ENCODE data around the gene KBTBD13. TPM values are rescaled to one million over a fixed set of nuclear protein-coding genes. Genes with fewer than 3 reads are reported as not detected.
A peak's percentile ranks its signal among the peaks of the same experiment; 100 is the strongest.

The KBTBD13 gene
- total RNA-seq, 2 experiments from 2014 or later: not detected

- Mint-ChIP-seq H3K36me3 (ENCODE audit: low read depth) (no peaks in the 10 kb centered on the region), H3K4me3 (no peak overlapping the region), H3K27ac (no peak overlapping the region), H3K9me3 (no peaks in the 10 kb centered on the region), H3K27me3 (peaks cover 10% of the 10 kb centered on the region), H3K4me1 (ENCODE audit: low read depth) (peaks cover 11% of the 10 kb centered on the region)
- ChIA-PET POLR2A (no interaction called here), CTCF (interaction anchor here (1.3 kb wide), 1 partner anchor 11 kb away, joined by 3 read pairs; no protein-coding TSS in a partner anchor)
- ATAC-seq (ENCODE audit: poor library complexity) (no peak), DNase-seq (peak in 2 of 14 experiments; percentile 8 to 21)
- Histone ChIP-seq H3K4me3 (ENCODE audit: low read length) (no peak overlapping the region), H3K27me3 (ENCODE audit: control insufficient read depth in 1 of 2, insufficient read depth in 2 of 2, low read length in 2 of 2) (no peaks in the 10 kb centered on the region), H3K36me3 (ENCODE audit: insufficient read depth, low read length) (no peaks in the 10 kb centered on the region), H3K27ac (ENCODE audit: low read depth in 1 of 2, low read length in 2 of 2) (no peak overlapping the region), H3K9me3 (ENCODE audit: control insufficient read depth in 1 of 2, insufficient read depth in 1 of 2, low read length in 2 of 2) (no peaks in the 10 kb centered on the region), H3K4me1 (ENCODE audit: insufficient read depth, low read length) (peaks cover 11% of the 10 kb centered on the region)
- no peak for TF ChIP-seq CTCF (IDR thresholded peaks at IDR 0.05)
- intact Hi-C loops (cut with DNase I, micrococcal nuclease): no loop called here
Observed at GRCh38 chr15:65085990-65086679, 9.6 kb downstream of the KBTBD13 start.

- no peaks in the 10 kb centered on the region for H3K36me3 ChIP-seq (ENCODE audit: insufficient read depth, low read length)
- peaks cover 10% of the 10 kb centered on the region for H3K4me1 ChIP-seq (ENCODE audit: insufficient read depth, low read length)
- Mint-ChIP-seq H3K9me3 (no peaks in the 10 kb centered on the region), H3K27me3 (peaks cover 10% of the 10 kb centered on the region), H3K27ac (no peak overlapping the region), H3K4me1 (ENCODE audit: low read depth) (peaks cover 11% of the 10 kb centered on the region), H3K4me3 (no peak overlapping the region), H3K36me3 (ENCODE audit: low read depth) (no peaks in the 10 kb centered on the region)
- no peaks in the 10 kb centered on the region for H3K9me3 ChIP-seq (ENCODE audit: control insufficient read depth in 1 of 2, insufficient read depth in 1 of 2, low read length in 2 of 2)
- ChIA-PET POLR2A (no interaction called here), CTCF (interaction anchor here (1.2 to 1.3 kb wide), 2 partner anchors 12 to 53 kb away, joined by 3 read pairs; no protein-coding TSS in a partner anchor)
- no peak for TF ChIP-seq CTCF (IDR thresholded peaks at IDR 0.05)
- no peak overlapping the region for H3K27ac ChIP-seq (ENCODE audit: low read depth in 1 of 2, low read length in 2 of 2)
- no peak for ATAC-seq (ENCODE audit: poor library complexity)
- intact Hi-C loops (cut with DNase I, micrococcal nuclease): no loop called here
- no peak overlapping the region for H3K4me3 ChIP-seq (ENCODE audit: low read length)
- no peaks in the 10 kb centered on the region for H3K27me3 ChIP-seq (ENCODE audit: control insufficient read depth in 1 of 2, insufficient read depth in 2 of 2, low read length in 2 of 2)
- DNase-seq: no peak
Observed at GRCh38 chr15:65086680-65087111, 10.2 kb downstream of the KBTBD13 start.

- Histone ChIP-seq H3K27me3 (ENCODE audit: control insufficient read depth in 1 of 2, insufficient read depth in 2 of 2, low read length in 2 of 2) (no peaks in the 10 kb centered on the region), H3K36me3 (ENCODE audit: insufficient read depth, low read length) (no peaks in the 10 kb centered on the region), H3K27ac (ENCODE audit: low read depth in 1 of 2, low read length in 2 of 2) (no peak overlapping the region), H3K4me3 (ENCODE audit: low read length) (no peak overlapping the region), H3K9me3 (ENCODE audit: control insufficient read depth in 1 of 2, insufficient read depth in 1 of 2, low read length in 2 of 2) (no peaks in the 10 kb centered on the region), H3K4me1 (ENCODE audit: insufficient read depth, low read length) (peaks cover 3% of the 10 kb centered on the region)
- Mint-ChIP-seq H3K27me3 (peaks cover 5% of the 10 kb centered on the region), H3K4me3 (no peak overlapping the region), H3K4me1 (ENCODE audit: low read depth) (peaks cover 6% of the 10 kb centered on the region), H3K36me3 (ENCODE audit: low read depth) (no peaks in the 10 kb centered on the region), H3K9me3 (no peaks in the 10 kb centered on the region), H3K27ac (no peak overlapping the region)
- ATAC-seq (ENCODE audit: poor library complexity): no peak
- ChIA-PET POLR2A (interaction anchor here (0.8 kb wide), 1 partner anchor 517 kb away, joined by 3 read pairs; no protein-coding TSS in a partner anchor), CTCF (interaction anchor here (1.2 to 1.3 kb wide), 2 partner anchors 12 to 53 kb away, joined by 3 read pairs; no protein-coding TSS in a partner anchor)
- no peak for TF ChIP-seq CTCF (IDR thresholded peaks at IDR 0.05)
- intact Hi-C loops (cut with DNase I, micrococcal nuclease): no loop called here
- DNase-seq: no peak
Observed at GRCh38 chr15:65087411-65087810, 10.9 kb downstream of the KBTBD13 start.
